GM19455 (cell line): ENCODE data around the gene ANKRD6.
"Not testable (repeated sequence)": the region's sequence is repeated elsewhere in the genome, so short reads cannot be mapped to it uniquely, and the experiment has no call there.

Experiments
- ATAC-seq: cut with Tn5 transposase; IDR thresholded peaks from one replicate; pipeline ENCODE4 v1.9.1; 2021; ENCODE audit not compliant: unreplicated experiment

ANKRD6 gene

GRCh38 chr6:89641581-89641980 is 208.6 kb downstream of the ANKRD6 start:
- ATAC-seq, result not testable (repeated sequence)

GRCh38 chr6:89642956-89643355 is 210.0 kb downstream of the ANKRD6 start:
- no peak for ATAC-seq

DNA sequence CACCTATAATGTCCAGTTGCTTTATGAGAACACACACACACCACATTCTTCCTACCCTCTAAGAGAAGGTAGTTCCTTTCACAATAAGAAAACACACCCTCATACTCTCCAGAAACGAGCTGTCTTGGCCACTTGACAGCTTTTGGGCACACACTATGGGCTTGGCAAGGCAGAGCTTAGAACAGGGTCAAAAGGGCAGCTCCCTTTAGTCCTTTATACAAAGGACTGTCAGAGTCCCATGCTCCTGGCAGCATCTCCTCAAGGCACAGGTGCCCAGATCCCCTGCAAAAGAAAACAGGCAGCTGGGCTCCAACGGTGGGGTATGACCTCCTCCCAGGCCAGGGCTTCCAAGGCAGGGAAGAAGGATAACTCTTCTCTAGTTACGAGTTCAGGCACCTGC is 210.5 kb downstream of the ANKRD6 start:
- no peak for ATAC-seq

- ATAC-seq, result no peak
These were observed 211.9 kb downstream of the ANKRD6 start for GRCh38 chr6:89644864-89645263.

DNA sequence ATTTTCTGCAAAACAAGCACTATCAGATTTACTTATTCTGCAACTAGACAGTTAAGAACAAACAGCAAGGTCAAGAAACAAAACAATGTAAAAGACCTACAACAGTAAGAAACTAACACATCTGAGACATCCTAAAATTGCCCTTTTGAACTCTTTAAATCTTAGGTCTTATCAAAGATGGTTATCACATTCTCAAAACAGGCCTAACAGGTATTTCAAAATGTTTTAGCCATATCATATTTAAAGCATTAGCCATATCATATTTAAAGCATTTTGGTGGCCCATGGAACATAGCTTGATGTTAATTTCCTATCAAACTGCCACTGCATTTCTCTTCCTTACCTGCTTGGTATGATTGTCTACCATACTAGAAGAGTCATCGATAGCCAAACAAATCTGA is 216.7 kb downstream of the ANKRD6 start:
- ATAC-seq, result no peak

DNA sequence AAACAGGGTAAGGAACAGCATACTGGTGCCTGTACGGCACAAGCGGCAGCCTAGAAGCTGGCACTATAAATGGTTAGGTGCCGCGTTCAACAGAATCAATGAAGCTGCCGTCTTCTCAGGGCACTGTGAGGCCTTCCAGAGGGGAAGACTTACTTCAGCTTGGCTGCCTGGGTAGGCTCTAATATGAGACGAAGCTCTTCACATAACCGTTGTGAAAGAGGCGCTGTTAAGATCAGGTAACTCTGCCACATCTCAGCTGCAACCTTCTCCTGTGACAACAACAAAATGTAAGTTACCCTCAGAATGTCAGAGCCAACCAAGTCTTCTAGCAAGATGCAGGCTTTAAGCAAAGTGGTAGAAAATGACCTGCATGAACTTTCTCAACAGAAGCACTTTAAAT is 217.6 kb downstream of the ANKRD6 start:
- ATAC-seq, result no peak

DNA sequence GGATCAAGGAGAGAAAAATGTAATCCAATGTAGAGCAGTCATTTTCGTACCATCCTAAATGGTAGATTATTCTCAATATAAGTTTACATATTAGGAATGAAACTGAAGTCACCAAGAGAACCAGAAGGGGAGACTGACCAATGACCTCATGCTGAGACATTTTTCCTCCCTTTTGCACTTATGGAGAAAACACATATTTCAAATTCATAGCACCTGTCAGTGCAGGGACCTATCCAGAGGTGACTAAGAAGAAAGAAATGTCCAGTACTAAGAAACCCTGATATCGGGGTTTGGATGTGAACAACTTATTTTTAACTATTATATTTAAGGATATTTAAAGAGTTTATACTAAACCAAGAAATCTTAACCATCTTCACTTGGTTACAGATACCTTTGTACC is 222.2 kb downstream of the ANKRD6 start:
- no peak for ATAC-seq

GRCh38 chr6:89657445-89658158 is 224.7 kb downstream of the ANKRD6 start:
- no peak for ATAC-seq

- no peak for ATAC-seq
These were observed 228.0 kb downstream of the ANKRD6 start for GRCh38 chr6:89660981-89661380.

- ATAC-seq, result no peak
These were observed 228.6 kb downstream of the ANKRD6 start for GRCh38 chr6:89661559-89661958.

DNA sequence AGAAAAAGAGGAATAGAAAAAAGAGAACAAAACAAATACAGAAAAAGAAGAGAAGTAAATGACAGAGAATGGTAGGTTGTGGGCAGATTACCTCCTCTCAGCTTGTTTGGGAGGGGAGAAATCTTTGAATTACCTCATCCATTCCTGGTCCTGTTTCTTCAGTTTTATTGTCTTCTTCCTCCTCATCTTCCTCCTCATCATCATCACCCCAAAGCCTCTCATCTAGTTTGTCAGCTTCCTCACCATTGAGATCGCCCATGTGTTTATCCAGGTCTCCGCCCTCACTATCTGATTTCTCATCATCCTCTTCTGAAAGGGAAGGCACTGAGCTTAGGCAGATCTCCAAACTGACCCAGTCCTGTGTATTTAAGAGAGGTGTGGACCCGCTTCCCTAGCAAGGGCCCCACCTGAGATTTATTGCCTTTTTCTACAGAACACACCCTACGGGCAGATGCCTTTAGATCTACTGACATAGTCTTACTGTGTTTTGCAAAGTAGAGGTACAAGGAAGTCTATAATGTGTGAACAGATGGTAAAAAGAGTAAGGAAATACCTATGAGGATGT is 229.8 kb downstream of the ANKRD6 start:
- ATAC-seq, result no peak

DNA sequence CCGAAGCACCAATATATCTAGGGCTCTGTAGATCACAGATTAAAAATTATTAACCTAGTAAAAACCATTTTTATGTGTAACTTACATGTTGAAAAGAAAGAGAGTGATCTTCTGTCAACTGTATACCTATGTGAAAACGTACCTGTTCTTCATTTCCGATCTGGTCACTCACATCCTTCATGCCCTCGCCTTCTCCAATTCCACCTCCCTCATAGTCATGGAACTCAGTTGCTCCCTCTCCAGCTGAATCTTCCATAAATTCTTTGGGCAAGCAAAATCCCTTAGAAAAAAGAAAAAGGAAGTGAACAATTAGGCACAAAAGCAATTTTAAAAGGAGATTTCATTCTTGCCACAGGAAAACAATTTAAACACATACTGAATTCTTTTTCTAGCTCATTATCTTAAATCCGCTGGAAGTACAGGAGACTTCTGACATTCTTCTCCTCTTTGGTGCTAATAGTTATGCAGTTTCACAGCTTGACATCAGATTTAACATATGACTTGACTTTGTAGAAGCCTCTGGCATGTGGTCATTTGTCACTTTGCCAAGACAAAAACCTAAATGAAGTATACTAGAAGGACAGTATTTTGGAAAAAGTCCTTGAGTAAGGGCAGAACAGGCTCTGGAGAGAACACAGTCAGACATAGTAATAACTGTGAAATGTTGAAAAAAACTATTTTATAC is 235.1 kb downstream of the ANKRD6 start:
- ATAC-seq, result no peak

- ATAC-seq, result no peak
These were observed 236.1 kb downstream of the ANKRD6 start for GRCh38 chr6:89669002-89669401.

DNA sequence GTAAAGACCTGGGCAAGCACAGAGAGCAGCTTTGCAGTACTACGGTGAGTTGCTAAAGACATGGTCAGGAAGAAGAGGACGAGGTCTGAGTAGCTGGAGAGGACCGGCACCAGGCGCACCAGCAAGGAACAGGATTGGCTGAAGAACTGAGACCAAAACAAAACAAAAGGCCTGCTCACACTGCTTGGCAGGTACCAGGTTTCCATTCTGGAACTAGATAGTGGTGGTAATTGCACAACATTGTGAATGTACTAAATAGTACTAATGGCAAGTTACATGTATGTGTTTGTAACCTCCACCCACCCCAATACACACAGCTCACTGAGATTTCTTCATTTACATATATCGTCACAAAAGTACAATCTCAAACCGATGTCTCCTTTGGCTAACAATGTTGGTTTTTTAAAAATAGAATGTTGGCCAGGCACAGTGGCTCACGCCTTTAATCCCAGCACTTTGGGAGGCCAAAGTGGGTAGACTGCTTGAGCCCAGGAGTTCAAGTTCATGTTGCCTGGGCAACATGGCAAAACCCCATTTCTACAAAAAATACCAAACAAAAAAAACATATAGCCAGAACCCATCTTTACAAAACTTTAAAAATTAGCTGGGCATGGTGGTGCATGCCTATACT is 238.1 kb downstream of the ANKRD6 start:
- ATAC-seq, result no peak

GRCh38 chr6:89675949-89676748 is 243.2 kb downstream of the ANKRD6 start:
- ATAC-seq, result no peak

GRCh38 chr6:89678531-89678930 is 245.6 kb downstream of the ANKRD6 start:
- no peak for ATAC-seq

- no peak for ATAC-seq
These were observed 246.5 kb downstream of the ANKRD6 start for GRCh38 chr6:89679215-89680120.

DNA sequence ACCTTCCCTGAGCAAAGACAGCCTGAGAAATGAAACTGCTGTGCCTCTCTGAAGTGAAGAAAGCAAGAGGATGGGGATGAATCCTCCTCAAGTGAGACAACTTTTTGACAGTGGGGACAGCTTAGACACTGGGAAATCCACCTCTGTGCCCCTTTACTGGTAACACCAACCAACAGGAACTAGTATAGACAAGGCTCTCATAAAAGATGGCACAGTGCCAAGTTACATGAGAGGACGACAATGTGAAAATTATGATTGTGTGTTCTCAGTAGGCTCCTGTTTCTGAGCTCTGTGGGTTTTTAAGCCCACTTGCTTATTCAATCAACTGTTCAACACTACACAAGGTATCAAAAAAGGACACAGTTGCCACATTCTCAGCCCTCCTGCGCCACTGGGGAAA is 247.2 kb downstream of the ANKRD6 start:
- no peak for ATAC-seq

DNA sequence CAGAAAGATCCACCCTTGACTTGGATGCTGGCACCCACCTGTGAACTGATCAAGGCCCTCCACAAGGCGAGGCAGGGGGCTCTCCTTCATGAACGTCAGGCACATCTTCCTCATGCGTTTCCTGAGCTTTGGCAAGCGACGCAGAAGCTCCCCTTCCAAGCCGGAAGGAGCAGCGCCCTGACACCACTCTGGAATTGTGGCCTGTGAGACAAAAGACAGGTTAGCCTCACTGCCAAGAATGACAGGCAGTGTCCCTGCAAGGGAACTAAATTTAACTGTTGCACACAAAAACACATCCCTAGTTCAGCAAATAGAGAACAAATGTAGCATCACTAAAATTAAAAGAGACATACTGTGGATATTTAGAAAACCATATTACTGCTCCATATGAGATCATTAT is 247.6 kb downstream of the ANKRD6 start:
- ATAC-seq, result no peak

DNA sequence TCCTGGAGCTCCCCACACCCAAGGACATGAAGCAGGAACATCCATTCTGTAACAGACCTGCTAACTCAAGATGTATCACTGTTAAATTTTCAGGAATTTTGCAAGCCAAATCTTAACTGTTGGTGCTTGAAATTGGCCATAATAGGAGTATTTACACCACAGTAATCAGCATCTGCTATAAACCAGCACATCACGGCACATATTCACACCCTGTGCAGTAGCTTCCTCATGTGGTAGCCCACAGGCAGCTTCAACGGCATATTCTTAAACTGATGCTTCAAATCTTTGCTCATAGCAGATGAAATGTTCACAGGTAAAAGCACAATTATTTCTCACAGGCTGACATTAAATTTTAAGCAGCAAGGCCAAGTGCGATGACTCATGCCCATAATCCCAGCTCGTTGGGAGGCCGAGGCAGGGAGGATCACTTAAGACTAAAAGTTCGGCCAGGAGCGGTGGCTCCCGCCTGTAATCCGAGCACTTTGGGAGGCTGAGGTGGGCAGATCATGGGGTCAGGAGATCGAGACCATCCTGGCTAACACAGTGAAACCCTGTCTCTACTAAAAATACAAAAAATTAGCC is 249.1 kb downstream of the ANKRD6 start:
- ATAC-seq, result no peak
